ENCODE measurements around the gene ZNF667.

ZNF667 gene

GRCh38 chr19:56403764-56404704, 73.1 kb downstream of the ZNF667 start, which contains the start of gene ZNF583:
ZNF583 (plus strand) TSS chr19:56404332; CDS start chr19:56407115, 2,783 bp downstream.
- DNase-seq (ENCODE audit: low spot score in 2 of 2) (peak; percentile 93 to 96), ATAC-seq (peak; percentile 93)
- peaks cover 43% of the 10 kb centered on the region for H3K9me3 Mint-ChIP-seq
- peaks cover 40% of the 10 kb centered on the region for H3K36me3 Mint-ChIP-seq
- peaks cover 25% of the 10 kb centered on the region for H3K4me1 Mint-ChIP-seq
- peak within 1 kb of the TSS; percentile 72 for H3K4me3 Mint-ChIP-seq
- H3K27ac Mint-ChIP-seq: peak within 1 kb of the TSS; percentile 98

- peak overlapping the region; percentile 72 for H3K4me3 Mint-ChIP-seq
- peaks cover 25% of the 10 kb centered on the region for H3K4me1 Mint-ChIP-seq
- DNase-seq (ENCODE audit: low spot score in 2 of 2) (no peak), ATAC-seq (peak; percentile 3)
- peaks cover 41% of the 10 kb centered on the region for H3K9me3 Mint-ChIP-seq
- H3K36me3 Mint-ChIP-seq: peaks cover 32% of the 10 kb centered on the region
- H3K27ac Mint-ChIP-seq: peak overlapping the region; percentile 98
Observed at GRCh38 chr19:56403261-56403660, 73.9 kb downstream of the ZNF667 start.

GRCh38 chr19:56400485-56400884, 76.7 kb downstream of the ZNF667 start:
- DNase-seq (ENCODE audit: low spot score in 2 of 2) (no peak), ATAC-seq (no peak)
- peaks cover 42% of the 10 kb centered on the region for H3K9me3 Mint-ChIP-seq
- H3K4me3 Mint-ChIP-seq: no peak overlapping the region
- H3K27ac Mint-ChIP-seq: no peak overlapping the region
- H3K4me1 Mint-ChIP-seq: peaks cover 23% of the 10 kb centered on the region
- peaks cover 21% of the 10 kb centered on the region for H3K36me3 Mint-ChIP-seq

- Mint-ChIP-seq H3K4me3 (no peak overlapping the region), H3K27ac (no peak overlapping the region), H3K36me3 (peaks cover 11% of the 10 kb centered on the region), H3K9me3 (peaks cover 31% of the 10 kb centered on the region), H3K4me1 (peaks cover 10% of the 10 kb centered on the region)
- no peak for ATAC-seq
- DNase-seq (ENCODE audit: low spot score in 2 of 2): no peak
Observed at GRCh38 chr19:56398809-56399208, 78.3 kb downstream of the ZNF667 start.

GRCh38 chr19:56393119-56394012, 83.8 kb downstream of the ZNF667 start, which contains the start of gene ZNF582:
ZNF582 (minus strand) TSS chr19:56393534; CDS start chr19:56391752, 1,782 bp downstream.
- Mint-ChIP-seq H3K36me3 (peaks cover 34% of the 10 kb centered on the region), H3K4me1 (peaks cover 7% of the 10 kb centered on the region), H3K9me3 (peaks cover 26% of the 10 kb centered on the region), H3K27ac (peak within 1 kb of the TSS; percentile 97), H3K4me3 (peak within 1 kb of the TSS; percentile 98)
- ATAC-seq: peak; percentile 98
- peak; percentile 71 to 91 for DNase-seq (ENCODE audit: low spot score in 2 of 2)
